ENCODE results near the gene USP53.
"Not testable (repeated sequence)": the region's sequence is repeated elsewhere in the genome, so short reads cannot be mapped to it uniquely, and the experiment has no call there.

USP53 gene

GRCh38 chr4:119268466-119268865 is 56.0 kb downstream of the USP53 start:
- no peak for DNase-seq (ENCODE audit: low read depth in 1 of 2, low spot score in 1 of 2)

GRCh38 chr4:119271361-119272085 is 59.0 kb downstream of the USP53 start:
- DNase-seq (ENCODE audit: low read depth in 1 of 2, low spot score in 1 of 2): no peak

- not testable (repeated sequence) for DNase-seq (ENCODE audit: low read depth in 1 of 2, low spot score in 1 of 2)
These were observed 67.0 kb downstream of the USP53 start for GRCh38 chr4:119279541-119279940.

- DNase-seq (ENCODE audit: low read depth in 1 of 2, low spot score in 1 of 2): not testable (repeated sequence)
These were observed 67.4 kb downstream of the USP53 start for GRCh38 chr4:119279945-119280344.

GRCh38 chr4:119281393-119281792 is 68.9 kb downstream of the USP53 start:
- no peak for DNase-seq (ENCODE audit: low read depth in 1 of 2, low spot score in 1 of 2)

GRCh38 chr4:119284876-119285780 is 72.6 kb downstream of the USP53 start:
- no peak for DNase-seq (ENCODE audit: low read depth in 1 of 2, low spot score in 1 of 2)

- DNase-seq (ENCODE audit: low read depth in 1 of 2, low spot score in 1 of 2): no peak
These were observed 74.0 kb downstream of the USP53 start for GRCh38 chr4:119286377-119287002.

- no peak for DNase-seq (ENCODE audit: low read depth in 1 of 2, low spot score in 1 of 2)
These were observed 76.8 kb downstream of the USP53 start for GRCh38 chr4:119289313-119289712.

- DNase-seq (ENCODE audit: low read depth in 1 of 2, low spot score in 1 of 2): no peak
These were observed 78.1 kb downstream of the USP53 start for GRCh38 chr4:119290598-119290997.

GRCh38 chr4:119296356-119296755 is 83.8 kb downstream of the USP53 start:
- DNase-seq (ENCODE audit: low read depth in 1 of 2, low spot score in 1 of 2): no peak

GRCh38 chr4:119297795-119298194 is 85.3 kb downstream of the USP53 start:
- DNase-seq (ENCODE audit: low read depth in 1 of 2, low spot score in 1 of 2): no peak

- no peak for DNase-seq (ENCODE audit: low read depth in 1 of 2, low spot score in 1 of 2)
These were observed 86.8 kb downstream of the USP53 start for GRCh38 chr4:119299260-119299671.

- no peak for DNase-seq (ENCODE audit: low read depth in 1 of 2, low spot score in 1 of 2)
These were observed 87.2 kb downstream of the USP53 start for GRCh38 chr4:119299741-119300100.

GRCh38 chr4:119300101-119300978 is 87.8 kb downstream of the USP53 start:
- DNase-seq (ENCODE audit: low read depth in 1 of 2, low spot score in 1 of 2): peak; percentile 78 to 87

GRCh38 chr4:119302073-119302832 is 89.7 kb downstream of the USP53 start:
- DNase-seq (ENCODE audit: low read depth in 1 of 2, low spot score in 1 of 2): no peak

GRCh38 chr4:119303587-119304305 is 91.2 kb downstream of the USP53 start:
- no peak for DNase-seq (ENCODE audit: low read depth in 1 of 2, low spot score in 1 of 2)

GRCh38 chr4:119304431-119304830 is 91.9 kb downstream of the USP53 start:
- DNase-seq (ENCODE audit: low read depth in 1 of 2, low spot score in 1 of 2): no peak

GRCh38 chr4:119307606-119308005 is 95.1 kb downstream of the USP53 start:
- no peak for DNase-seq (ENCODE audit: low read depth in 1 of 2, low spot score in 1 of 2)

- no peak for DNase-seq (ENCODE audit: low read depth in 1 of 2, low spot score in 1 of 2)
These were observed 98.3 kb downstream of the USP53 start for GRCh38 chr4:119310826-119311225.

Measured in stimulated activated CD4-positive, alpha-beta T cell treated with anti-CD3 and anti-CD28 coated beads, Interleukin-15, amount 100 ng/mL, for 1 hour (primary cell).